Activated CD4-positive, alpha-beta T cell treated with anti-CD3 and anti-CD28 coated beads, Interleukin-2, amount 50 U/mL, for 48 hours (primary cell): Measurements from ENCODE around the gene TSPAN14.
A peak's percentile ranks its signal among the peaks of the same experiment; 100 is the strongest.
"Not testable (repeated sequence)": the region's sequence is repeated elsewhere in the genome, so short reads cannot be mapped to it uniquely, and the experiment has no call there.

Source experiments
- DNase-seq, 2 experiments: peaks; one replicate each; pipeline ENCODE4 v3.0.0-alpha.2; 2020

The TSPAN14 gene

DNA sequence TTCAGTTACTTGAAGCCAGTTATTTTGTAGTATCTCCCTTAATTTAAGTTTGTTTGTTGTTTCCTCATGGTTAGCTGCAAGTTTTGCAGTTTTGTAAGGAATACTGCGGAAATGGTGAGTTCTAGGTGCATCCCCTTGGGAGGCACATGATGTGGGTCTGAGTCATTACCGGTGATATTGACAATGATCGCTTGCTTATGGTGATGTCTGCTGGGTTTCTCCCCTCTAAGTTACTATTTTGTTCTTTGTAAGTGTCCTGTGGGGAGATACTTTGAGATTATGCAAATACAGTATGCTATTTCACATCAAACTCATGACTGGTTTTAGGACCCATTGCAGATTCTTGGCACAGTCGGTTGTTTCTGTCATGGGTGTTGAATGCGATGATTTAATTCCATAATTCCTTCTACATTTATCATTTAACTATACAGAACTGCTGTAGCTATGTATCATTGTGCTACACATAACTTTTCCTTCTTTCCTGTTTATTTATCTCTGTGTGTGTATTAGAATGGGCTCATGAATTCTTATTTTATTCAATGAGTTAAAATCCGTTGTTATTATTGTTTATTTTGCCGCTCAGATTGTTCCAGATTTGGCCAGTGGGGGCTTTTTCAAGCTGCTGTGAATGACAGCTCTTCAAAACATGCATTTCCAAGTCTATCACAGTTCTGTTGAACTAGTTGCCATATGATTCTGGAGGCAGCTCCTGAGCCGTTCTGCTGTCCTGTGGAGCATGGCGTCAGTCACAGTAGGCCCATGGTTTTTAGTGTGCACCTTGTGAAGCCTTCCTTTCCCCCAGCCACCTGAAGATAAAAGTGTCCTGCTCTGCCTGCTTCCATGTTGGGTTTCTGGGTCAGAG, 18.4 kb downstream of the TSPAN14 start:
- no peak for DNase-seq

DNA sequence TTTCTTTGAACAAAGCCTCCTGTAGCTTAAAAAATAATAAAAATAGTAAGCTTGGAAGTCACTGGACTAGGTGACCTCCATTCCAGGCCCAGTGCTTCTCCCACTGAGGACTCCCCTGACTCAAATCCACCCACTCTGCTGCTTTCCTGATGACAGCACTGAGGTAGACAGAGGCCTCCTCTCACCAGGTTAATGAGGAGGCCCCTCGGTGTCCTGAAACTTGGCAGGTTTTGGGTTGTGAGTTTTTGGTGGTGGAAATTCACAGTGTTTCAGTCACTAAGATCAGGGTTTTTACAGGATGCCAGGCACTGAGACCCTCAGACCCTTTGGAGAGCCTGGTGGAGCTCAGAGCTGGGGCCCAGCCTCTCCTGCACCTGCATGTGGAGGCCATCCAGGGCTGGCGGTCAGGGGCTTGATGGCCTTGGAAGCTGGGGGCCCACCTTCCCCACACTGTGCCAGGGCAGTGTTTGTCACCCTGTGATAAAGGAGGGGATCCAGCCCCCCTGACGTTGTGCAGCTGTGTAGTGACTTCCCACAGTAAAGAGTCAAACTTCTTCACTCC, 19.1 kb downstream of the TSPAN14 start:
- no peak for DNase-seq

DNA sequence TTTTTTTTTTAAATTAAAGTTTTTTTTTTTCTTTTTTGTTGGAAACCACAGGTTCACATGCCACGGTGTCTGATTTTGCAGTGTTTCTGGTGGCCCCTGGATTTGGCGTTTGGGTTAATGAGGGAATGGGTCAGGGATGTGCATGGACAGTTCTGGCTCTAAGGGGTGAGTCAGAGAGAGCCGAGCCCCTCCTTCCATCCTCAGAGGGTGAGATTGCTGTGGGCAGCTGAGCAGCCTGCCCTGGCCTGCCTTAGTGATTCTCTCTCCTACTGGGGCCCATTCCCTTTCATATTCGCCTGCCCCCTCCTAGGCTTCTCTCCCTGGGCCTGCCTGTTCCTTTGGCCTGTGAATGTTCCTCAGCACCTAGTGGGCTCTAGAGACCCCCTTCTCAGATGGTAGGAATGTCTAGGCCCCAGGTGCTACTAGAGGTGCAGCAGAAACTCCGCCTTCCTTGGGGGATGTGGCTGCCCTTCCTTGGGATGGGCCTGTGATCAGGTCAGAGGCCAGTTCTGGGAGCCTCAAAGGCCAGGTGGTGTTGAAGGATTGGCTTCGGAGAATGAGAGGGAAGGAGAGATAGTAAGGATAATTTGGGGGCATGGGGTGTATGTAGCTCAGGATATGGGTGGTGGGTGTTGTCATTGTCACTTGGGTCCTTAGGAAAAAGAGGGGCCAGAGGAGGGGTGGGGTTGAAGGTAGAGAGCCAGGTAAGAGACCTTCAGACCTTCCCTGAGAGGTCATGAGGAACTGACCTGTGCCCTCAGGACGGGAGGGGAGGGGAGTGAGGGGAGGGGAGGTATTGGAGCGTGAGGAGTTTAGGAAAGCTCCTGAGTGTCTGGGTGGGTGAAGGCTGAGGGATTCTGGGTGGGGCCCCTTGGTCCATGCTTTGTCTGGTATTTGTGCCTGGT, 19.8 kb downstream of the TSPAN14 start:
- DNase-seq, result no peak

DNA sequence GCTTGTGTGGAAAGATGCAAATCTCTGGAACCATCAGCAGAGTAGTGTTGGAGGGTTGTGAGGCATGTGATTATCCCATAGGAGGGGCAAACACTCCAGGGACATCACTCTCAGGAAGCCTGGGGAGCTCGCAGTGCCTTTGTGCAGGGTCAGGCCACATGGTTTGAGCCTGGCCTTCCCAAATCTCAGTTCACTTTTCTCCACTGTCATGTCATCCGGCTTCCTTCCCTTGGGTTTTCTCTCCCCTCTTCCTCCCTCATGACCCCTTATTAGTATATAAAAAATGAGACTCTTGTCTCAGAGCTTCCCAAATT, 20.4 kb downstream of the TSPAN14 start:
- DNase-seq, result no peak

DNA sequence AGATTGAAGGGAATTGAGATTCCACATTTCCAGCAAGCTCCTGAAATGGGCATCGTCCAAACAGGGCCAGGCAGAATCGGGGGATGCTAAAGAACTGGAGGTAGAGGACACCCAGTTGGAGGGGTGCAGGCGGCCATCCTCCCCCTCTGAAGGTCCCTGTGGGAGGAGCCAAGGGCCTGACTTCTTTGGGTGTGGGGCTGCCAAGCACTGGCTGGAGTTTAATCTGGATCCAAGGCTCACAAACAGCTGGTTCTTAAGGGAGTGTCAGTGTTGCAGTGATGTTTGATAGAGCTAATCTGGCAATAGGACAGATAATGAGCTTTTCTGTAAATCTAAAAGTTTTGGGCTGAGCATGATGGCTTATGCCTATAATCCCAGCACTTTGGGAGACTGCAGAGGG, 20.8 kb downstream of the TSPAN14 start:
- no peak for DNase-seq

DNA sequence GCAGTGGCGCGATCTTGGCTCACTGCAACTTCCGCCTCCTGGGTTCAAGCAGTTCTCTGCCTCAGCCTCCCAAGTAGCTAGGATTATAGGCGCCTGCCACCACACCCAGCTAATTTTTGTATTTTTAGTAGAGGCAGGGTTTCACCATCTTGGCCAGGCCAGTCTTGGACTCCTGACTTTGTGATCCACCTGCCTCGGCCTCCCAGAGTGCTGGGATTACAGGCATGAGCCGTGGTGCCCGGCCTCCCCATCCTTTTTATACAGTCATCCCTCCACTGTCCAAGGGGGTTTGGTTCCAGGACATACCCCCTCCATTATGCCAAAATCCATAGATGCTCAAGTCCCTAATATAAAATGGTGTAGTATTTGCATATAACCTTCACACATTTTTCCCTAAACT, 21.5 kb downstream of the TSPAN14 start:
- DNase-seq, result not testable (repeated sequence)

DNA sequence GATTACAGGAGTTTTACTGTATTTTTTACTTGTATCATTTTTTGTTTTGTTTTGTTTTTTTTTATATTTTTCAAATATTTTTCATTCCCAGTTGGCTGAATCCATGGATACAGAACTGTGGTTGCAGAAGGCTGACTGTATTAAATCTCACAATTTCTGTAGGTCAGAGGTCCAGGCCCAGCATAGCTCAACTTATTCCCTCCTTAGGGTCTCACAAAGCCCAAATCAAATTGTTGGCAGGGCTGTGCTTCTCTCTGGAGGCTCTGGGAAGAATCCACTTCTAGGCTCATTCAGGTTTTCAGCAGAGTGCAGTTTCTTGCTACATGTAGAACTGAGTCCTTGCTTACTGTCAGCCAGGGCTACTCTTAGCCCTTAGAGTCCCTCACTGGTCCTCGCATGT, 22.6 kb downstream of the TSPAN14 start:
- no peak for DNase-seq

DNA sequence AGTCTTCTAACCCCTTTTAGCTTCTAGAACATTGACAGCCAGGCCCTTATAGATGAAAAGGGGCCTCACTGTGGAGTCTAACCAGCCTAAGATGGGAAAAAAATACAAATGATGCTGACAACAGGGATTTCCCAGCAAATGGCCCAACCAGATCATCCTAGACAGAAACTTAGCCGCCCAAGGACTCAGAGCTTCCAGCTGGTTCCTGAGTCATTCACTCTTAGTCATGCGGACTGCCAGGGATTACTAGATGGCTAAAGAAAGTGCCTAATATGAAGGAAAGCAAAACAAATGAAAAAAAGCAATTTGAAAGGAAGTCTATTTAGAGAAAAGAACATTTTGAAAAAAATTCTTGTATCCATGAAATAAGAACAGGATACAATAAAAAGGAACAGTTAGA, 23.7 kb downstream of the TSPAN14 start:
- DNase-seq, result no peak

DNA sequence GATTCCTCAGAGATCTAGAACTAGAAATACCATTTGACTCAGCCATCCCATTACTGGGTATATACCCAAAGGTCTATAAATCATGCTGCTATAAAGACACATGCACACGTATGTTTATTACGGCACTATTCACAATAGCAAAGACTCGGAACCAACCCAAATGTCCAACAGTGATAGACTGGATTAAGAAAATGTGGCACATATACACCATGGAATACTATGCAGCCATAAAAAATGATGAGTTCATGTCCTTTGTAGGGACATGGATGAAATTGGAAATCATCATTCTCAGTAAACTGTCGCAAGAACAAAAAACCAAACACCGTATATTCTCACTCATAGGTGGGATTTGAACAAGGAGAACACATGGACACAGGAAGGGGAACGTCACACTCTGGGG, 26.3 kb downstream of the TSPAN14 start:
- not testable (repeated sequence) for DNase-seq

DNA sequence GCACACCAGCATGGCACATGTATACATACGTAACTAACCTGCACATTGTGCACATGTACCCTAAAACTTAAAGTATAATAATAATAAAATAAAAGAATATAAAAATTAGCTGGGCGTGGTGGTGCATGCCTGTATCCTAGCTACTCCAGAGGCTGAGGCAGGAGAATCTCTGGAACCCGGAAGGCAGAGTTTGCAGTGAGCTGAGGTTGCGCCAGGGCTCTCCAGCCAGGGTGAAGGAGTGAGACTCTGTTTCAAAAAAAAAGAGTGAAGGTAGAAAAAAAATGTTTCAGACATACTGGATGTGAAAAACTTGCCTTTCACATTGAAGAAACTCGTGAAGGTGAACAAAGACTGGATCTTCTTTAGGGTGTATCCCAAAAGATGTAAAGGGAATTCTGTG, 26.7 kb downstream of the TSPAN14 start:
- DNase-seq, result no peak

DNA sequence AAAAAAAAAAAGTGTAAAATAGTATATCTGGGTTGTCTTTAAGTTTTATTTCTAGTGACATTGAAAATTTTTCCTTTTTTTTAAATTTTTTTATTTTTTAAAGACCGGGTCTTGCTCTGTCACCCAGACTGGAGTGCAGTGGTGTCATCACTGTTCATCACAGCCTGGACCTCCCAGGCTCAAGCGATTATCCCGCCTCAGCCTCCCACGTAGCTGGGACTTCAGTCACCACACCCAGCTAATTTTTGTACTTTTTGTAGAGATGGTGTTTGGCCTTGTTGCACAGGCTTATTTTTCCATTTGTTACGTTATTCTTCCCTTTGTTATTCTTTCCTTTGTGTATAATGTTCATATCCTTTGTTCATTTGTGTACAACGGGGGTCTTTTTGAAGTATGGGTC, 30.1 kb downstream of the TSPAN14 start:
- no peak for DNase-seq

DNA sequence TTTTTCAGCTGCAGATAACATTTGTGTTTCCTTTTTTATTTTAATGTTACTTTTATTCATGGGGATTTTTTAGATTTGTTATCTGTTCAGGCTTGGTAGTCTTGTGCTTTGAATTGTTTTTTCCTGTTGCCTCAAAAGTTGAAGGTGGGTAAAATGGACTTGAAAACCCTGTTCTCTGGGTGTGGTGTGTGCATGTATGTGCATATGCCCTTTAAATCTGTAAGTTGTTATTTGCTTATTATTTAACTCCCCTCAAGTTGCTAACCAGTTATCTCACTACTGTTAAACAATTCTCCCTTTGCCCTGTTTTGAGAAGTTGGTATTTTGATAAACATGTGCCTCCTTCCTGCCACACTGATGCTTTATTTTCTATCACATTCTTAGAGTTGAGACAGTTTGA, 30.6 kb downstream of the TSPAN14 start:
- DNase-seq, result no peak

DNA sequence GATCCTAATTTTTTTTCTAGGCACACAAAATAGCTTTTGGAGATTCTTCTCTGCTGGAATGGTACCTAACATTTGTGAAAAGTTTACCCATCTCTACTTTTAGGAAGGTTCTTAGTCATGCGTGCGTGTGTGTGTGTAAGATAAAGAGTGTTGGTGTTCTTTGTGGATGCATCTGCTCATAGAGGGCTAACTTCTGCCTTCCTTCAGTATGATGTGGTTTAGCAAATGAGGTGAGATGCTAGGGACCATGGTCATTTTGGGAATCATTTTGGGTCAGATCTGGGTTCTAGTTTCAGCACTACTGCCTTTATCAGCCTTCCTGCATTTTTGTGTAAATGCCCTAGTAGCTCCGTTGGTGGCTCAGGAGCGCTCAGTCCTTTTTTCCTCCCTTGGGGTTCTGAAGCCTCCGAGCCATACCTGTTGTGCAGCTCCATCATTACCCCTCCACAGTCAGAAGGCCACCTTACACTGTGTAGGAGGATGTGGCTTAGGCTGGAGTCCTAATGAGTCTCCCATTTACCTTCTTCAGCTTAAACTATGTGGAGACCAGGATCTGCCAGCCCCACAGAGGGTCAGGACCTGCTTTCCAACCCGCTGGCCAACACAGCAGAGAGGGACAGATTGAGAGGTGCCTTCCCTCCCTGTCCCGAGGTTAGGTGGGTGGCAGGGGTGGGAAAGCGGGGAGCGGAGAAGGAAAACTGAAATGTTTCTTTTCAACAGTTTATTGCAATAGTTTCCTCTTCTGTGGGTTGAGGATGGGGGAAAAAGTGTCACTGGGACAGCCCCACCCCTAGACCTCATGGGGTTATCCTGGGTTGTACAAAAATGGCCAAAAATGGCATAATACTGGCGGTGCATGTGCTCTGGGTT, 31.2 kb downstream of the TSPAN14 start:
- DNase-seq, result no peak

DNA sequence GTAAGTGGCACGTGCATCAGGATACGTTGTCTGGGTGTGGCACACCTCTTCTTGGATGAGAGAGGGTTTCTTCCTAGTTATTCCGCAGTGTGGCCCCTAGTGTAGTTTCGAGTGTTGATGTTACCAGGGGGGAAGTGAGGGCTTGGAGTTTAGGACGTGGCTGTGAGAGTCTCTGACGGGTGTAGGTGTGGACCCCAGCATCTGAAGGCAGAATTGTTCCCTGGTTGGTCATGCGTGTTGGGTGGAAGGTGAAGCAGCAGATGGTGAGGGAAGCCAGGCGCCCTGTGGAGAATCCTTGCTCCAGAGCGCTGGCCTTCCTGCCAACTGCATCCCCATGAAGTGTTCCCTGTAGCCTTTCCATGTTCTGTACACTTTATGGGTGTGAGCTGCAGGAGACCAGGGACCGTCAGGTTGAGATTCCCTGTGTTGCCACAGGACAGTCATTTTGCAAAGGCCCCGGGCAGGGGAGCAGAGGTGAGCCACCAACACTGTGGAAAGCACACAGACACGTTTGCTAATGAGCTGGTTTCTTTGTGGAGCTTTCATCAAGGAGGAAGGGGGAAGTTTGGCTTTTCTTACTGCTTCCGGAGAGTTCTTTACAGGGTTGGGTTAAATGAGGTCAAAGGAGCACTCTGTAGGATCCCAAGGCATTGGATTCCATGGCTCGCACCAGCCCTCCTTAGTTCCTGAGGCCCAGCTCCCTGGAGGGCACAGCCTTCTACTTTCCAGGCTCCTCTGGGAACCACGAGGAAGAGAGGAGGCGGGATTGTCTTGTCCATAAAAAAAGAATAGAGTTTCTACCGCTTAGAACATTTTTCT, 32.0 kb downstream of the TSPAN14 start:
- DNase-seq, result peak; percentile 56 to 64

DNA sequence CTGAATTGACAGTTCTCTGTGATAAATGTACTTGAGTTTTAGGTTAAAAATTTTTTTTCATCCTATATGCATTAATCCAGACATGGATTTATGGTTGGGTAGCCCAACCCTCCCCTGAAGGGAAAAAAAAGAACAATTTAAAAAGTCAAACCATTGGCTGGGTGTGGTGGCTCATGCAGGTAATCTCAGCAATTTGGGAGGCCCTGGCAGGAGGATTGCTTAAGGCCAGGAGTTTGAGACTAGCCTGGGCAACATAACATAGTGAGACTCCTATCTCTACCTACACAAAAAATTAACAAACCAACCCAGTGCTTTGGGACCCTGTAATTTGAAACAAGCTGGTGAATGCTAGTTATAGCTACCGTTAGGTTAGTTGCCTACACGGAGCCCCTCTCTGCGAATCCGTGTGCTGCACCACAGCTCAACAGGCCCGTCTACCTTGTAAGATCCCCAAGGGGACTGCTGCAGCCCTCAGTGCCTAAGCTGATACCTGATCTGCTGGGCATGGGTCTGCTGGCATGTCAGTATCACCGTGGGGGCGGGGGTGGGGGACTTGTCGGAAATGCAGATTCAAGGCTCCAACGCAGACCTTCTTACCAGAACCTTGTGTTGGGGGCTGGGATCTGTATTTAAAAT, 32.8 kb downstream of the TSPAN14 start:
- DNase-seq, result no peak

DNA sequence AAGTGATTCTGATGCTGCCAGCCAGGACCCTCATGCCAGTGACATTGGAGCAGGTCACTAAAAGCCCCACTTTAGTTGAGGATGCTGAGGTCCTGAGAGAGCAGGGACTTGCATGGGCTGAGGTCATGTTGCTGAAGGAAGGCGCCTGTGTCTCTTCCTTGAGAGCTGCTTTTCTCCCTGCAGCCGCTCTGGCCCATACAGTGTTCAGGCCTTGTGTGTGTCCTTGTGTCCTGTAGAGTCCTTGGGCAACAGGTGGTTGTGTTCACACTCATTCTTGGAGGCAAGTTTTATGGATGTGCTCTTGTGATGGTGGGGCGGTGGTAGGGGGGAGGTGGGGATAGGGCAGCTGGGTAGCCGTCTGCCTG, 33.3 kb downstream of the TSPAN14 start:
- no peak for DNase-seq

DNA sequence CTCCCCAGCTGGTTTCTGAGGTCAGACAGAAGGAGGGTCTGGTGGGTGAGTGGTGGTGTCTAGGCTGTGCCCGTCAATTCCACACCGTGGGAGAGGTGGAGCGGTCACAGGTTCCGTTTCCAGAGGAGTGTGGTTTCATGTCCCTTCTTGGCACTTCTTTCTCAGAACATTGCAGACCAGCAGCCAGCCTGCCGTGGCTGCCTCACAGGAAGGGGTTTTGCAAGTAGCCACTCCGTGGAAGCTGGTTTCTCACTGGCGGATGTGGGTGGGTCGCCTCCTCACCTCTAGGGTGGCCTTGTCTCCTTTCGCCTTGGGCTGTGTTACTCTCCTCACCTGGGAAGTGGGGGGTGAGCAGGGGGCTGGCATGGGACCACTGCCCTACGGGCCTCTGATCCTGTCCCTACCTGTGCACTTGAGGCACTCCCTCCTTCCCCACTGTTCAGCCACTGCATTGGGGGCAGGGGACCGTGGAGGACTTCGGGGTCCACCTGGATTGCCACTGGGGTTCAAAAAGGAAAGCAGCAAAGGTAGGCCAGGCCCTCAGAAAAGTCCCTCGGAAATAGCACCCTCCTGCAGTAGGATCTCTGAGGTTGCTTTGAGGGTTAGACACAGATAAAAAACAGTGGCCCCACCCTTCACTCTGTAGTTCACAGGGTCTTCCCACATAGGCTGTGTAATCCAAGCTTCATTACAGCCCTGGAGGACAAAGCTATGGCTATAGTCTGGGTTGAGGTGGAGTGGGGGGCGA, 33.9 kb downstream of the TSPAN14 start:
- peak; percentile 55 to 69 for DNase-seq

DNA sequence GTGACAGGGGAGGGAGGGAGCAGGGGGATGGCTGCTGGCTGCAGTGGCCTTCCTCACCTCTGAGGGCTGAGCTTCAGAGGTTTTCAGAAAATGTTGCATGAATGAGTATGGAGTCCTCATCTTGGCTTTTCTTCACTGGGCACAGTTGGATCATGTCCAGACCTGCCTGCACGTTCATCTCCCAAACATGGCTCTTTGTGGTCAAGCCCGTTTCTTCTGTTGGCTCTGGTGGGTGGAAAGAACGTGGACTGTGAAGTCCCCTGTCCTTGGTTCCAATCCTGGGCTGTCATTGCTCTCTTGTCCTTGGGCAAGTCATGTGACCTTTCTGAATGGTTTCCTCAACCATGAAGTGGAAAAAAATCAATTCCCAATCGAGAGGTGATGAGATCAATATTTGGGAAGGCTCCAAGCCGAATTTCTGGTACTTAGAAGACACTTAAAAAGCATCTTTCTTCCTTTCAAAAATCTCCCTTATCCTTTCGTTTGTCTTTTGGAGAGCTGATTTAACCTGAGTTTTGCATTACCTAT, 34.5 kb downstream of the TSPAN14 start:
- DNase-seq, result no peak

DNA sequence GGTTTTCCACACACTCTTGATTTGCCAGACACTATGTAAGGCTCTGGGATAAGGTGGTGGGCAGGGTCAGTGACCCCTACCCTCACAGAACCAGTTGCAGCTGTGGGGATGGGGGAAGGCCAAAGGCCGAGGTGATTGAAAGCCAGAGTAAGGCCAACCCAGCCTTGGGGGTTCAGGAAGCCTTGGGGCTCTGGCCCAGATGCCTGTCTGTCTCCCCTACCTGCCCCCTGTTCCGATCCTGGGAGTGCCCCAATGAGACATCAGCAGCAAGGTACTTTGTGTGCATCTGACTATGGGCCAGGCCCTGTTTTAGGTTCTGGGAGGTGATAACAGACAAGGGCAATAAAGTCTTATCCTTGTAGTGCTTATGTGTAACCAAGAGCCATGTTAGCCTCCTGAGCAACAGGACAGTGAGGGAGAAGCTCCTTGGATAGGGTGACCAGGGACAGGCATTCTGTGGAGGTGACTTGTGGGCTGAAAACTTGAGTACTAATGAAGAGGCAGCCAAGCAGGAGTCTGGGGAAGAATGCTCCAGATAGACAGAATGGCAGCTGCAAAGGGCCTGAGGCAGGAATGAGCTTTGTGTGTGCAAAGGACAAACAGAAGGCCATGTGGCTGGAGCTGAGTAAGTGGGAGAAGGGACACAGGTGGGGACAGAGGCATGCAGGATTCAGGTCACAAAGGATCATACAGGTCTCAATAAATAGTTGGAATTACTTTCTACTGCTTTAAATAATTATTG, 35.4 kb downstream of the TSPAN14 start:
- no peak for DNase-seq
